ENCODE results near the gene DRC3. TPM values are rescaled to one million over a fixed set of nuclear protein-coding genes. Genes with fewer than 3 reads are reported as not detected.

The DRC3 gene
- total and polyA plus RNA-seq, 4 donors: 0.61 to 1.5 (median 1.1) TPM

DNA sequence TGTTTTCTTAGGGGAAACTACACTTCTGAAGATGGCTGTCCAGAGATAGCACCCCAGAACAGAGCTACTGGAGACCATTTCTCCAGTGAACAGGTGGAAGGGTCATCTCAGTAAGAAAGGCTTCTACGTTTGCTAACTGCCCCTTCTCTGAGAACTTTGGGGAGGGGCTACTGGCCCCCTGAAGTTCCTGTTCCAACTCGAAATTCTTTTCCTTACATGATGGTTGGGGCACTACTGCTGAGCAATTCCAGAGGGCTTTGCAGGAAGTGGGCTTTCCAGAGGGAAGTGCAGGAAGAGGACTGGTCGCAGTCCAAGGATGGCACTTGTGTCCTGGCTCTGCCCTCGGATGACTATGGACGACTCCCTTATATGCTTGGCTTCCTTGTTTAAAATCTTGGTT is 31.6 kb upstream of the DRC3 start (continued):
- TF ChIP-seq FOXA1 (IDR thresholded peaks at IDR 0.05): no peak
- no peak for TF ChIP-seq HNF4A (conservative IDR thresholded peaks at IDR 0.05)
- no peak for TF ChIP-seq EGR1 (IDR thresholded peaks at IDR 0.05; ENCODE audit: low read depth in 2 of 2)
- no peak for TF ChIP-seq HNF4G (IDR thresholded peaks at IDR 0.05)

DNA sequence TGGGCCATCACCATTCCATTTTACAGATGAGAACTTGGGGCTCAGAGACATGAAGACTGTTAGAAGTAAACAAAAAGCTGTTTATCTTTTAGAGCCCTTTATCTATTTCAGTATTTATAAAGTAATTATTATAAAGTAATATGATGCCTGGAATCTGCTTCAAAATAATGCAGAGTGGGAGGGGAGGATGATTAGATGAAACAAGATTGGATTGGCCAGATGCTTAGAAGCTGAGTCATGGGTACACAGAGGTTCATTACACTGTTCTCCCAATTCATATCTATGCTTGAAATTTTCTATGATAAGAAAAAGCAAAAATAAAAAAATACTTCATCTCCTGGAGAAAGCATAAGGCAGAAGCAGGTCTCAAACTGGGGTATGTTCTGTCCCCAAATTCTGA is 29.8 kb upstream of the DRC3 start:
- H3K4me1 ChIP-seq (ENCODE audit: control insufficient read depth in 4 of 4, insufficient read depth in 4 of 4, low read length in 3 of 4): peaks cover 0 to 3% (median 0%) of the 10 kb centered on the region in 4 donors
- H3K27ac ChIP-seq (ENCODE audit: low read depth in 1 of 2, low read length in 2 of 2): no peak overlapping the region
- H3K9ac ChIP-seq (ENCODE audit: low read depth in 1 of 2, low read length in 2 of 2): no peak overlapping the region
- H3K36me3 ChIP-seq (ENCODE audit: control insufficient read depth in 4 of 4, insufficient read depth in 3 of 4, low read depth in 1 of 4, low read length in 3 of 4): no peaks in the 10 kb centered on the region
- no peaks in the 10 kb centered on the region for H3K9me3 ChIP-seq (ENCODE audit: control insufficient read depth in 4 of 4, low read length in 3 of 4)
- no peak overlapping the region for H3K4me3 ChIP-seq (ENCODE audit: low read depth in 1 of 3, low read length in 3 of 3)
- no peaks in the 10 kb centered on the region for H3K27me3 ChIP-seq (ENCODE audit: control insufficient read depth in 4 of 4, insufficient read depth in 4 of 4, low read length in 3 of 4)
- TF ChIP-seq SP1 (IDR thresholded peaks at IDR 0.05): no peak
- TF ChIP-seq GABPA (IDR thresholded peaks at IDR 0.05 in 1 of 2, conservative IDR thresholded peaks at IDR 0.05 in 1 of 2): no peak
- no peak for TF ChIP-seq MAX (IDR thresholded peaks at IDR 0.05)
- TF ChIP-seq YY1 (IDR thresholded peaks at IDR 0.05): no peak
- TF ChIP-seq CTCF (IDR thresholded peaks at IDR 0.05; ENCODE audit: low read depth, low read length, missing input control): no peak
- no peak for TF ChIP-seq FOXA1 (IDR thresholded peaks at IDR 0.05)
- TF ChIP-seq RXRA (IDR thresholded peaks at IDR 0.05): no peak
- TF ChIP-seq FOXA2 (IDR thresholded peaks at IDR 0.05): no peak
- no peak for DNase-seq (ENCODE audit: low spot score)

- DNase-seq (ENCODE audit: low spot score): no peak
- H3K4me1 ChIP-seq (ENCODE audit: control insufficient read depth in 4 of 4, insufficient read depth in 4 of 4, low read length in 3 of 4): peaks cover 0 to 3% (median 0%) of the 10 kb centered on the region in 4 donors
- WGBS: 78% methylated on average over 3 of the region's 3 CpGs
Observed at GRCh38 chr17:17943281-17943984, 29.2 kb upstream of the DRC3 start.

GRCh38 chr17:17944242-17944641 is 28.4 kb upstream of the DRC3 start:
- Histone ChIP-seq H3K4me3 (ENCODE audit: low read depth in 1 of 3, low read length in 3 of 3) (no peak overlapping the region), H3K27me3 (ENCODE audit: control insufficient read depth in 4 of 4, insufficient read depth in 4 of 4, low read length in 3 of 4) (no peaks in the 10 kb centered on the region), H3K36me3 (ENCODE audit: control insufficient read depth in 4 of 4, insufficient read depth in 3 of 4, low read depth in 1 of 4, low read length in 3 of 4) (no peaks in the 10 kb centered on the region), H3K9me3 (ENCODE audit: control insufficient read depth in 4 of 4, low read length in 3 of 4) (no peaks in the 10 kb centered on the region), H3K9ac (ENCODE audit: low read depth in 1 of 2, low read length in 2 of 2) (no peak overlapping the region), H3K27ac (ENCODE audit: low read depth in 1 of 2, low read length in 2 of 2) (no peak overlapping the region), H3K4me1 (ENCODE audit: control insufficient read depth in 4 of 4, insufficient read depth in 4 of 4, low read length in 3 of 4) (peaks cover 0 to 3% (median 0%) of the 10 kb centered on the region in 4 donors)
- no peak for DNase-seq (ENCODE audit: low spot score)
- 91% methylated on average over 7 of the region's 7 CpGs for WGBS
- no peak for TF ChIP-seq GABPA (IDR thresholded peaks at IDR 0.05 in 1 of 2, conservative IDR thresholded peaks at IDR 0.05 in 1 of 2)
- TF ChIP-seq NR2F2 (IDR thresholded peaks at IDR 0.05): no peak
- no peak for TF ChIP-seq FOXA2 (IDR thresholded peaks at IDR 0.05)
- TF ChIP-seq, protein P1, sequence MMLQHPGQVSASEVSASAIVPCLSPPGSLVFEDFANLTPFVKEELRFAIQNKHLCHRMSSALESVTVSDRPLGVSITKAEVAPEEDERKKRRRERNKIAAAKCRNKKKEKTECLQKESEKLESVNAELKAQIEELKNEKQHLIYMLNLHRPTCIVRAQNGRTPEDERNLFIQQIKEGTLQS (IDR thresholded peaks at IDR 0.05): no peak
- TF ChIP-seq FOXA1 (IDR thresholded peaks at IDR 0.05): no peak
- TF ChIP-seq, protein P2, sequence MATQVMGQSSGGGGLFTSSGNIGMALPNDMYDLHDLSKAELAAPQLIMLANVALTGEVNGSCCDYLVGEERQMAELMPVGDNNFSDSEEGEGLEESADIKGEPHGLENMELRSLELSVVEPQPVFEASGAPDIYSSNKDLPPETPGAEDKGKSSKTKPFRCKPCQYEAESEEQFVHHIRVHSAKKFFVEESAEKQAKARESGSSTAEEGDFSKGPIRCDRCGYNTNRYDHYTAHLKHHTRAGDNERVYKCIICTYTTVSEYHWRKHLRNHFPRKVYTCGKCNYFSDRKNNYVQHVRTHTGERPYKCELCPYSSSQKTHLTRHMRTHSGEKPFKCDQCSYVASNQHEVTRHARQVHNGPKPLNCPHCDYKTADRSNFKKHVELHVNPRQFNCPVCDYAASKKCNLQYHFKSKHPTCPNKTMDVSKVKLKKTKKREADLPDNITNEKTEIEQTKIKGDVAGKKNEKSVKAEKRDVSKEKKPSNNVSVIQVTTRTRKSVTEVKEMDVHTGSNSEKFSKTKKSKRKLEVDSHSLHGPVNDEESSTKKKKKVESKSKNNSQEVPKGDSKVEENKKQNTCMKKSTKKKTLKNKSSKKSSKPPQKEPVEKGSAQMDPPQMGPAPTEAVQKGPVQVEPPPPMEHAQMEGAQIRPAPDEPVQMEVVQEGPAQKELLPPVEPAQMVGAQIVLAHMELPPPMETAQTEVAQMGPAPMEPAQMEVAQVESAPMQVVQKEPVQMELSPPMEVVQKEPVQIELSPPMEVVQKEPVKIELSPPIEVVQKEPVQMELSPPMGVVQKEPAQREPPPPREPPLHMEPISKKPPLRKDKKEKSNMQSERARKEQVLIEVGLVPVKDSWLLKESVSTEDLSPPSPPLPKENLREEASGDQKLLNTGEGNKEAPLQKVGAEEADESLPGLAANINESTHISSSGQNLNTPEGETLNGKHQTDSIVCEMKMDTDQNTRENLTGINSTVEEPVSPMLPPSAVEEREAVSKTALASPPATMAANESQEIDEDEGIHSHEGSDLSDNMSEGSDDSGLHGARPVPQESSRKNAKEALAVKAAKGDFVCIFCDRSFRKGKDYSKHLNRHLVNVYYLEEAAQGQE (IDR thresholded peaks at IDR 0.05): no peak
- TF ChIP-seq RAD21 (IDR thresholded peaks at IDR 0.05): no peak
- no peak for TF ChIP-seq HNF4G (IDR thresholded peaks at IDR 0.05)
- TF ChIP-seq ZBTB33 (IDR thresholded peaks at IDR 0.05): no peak
- TF ChIP-seq MAX (IDR thresholded peaks at IDR 0.05): no peak

More at GRCh38 chr17:17943281-17943984, 29.2 kb upstream of the DRC3 start:
- no peaks in the 10 kb centered on the region for H3K36me3 ChIP-seq (ENCODE audit: control insufficient read depth in 4 of 4, insufficient read depth in 3 of 4, low read depth in 1 of 4, low read length in 3 of 4)
- no peak for TF ChIP-seq SP1 (IDR thresholded peaks at IDR 0.05)
- no peak for TF ChIP-seq RAD21 (IDR thresholded peaks at IDR 0.05)
- TF ChIP-seq TAF1 (conservative IDR thresholded peaks at IDR 0.05): no peak
- TF ChIP-seq, protein P1 (IDR thresholded peaks at IDR 0.05): no peak
- no peak for TF ChIP-seq RXRA (IDR thresholded peaks at IDR 0.05)
- H3K9me3 ChIP-seq (ENCODE audit: control insufficient read depth in 4 of 4, low read length in 3 of 4): no peaks in the 10 kb centered on the region
- no peak overlapping the region for H3K4me3 ChIP-seq (ENCODE audit: low read depth in 1 of 3, low read length in 3 of 3)
- H3K27me3 ChIP-seq (ENCODE audit: control insufficient read depth in 4 of 4, insufficient read depth in 4 of 4, low read length in 3 of 4): no peaks in the 10 kb centered on the region
- no peak overlapping the region for H3K9ac ChIP-seq (ENCODE audit: low read depth in 1 of 2, low read length in 2 of 2)
- no peak overlapping the region for H3K27ac ChIP-seq (ENCODE audit: low read depth in 1 of 2, low read length in 2 of 2)
